ENCODE measurements around the gene C1QL1. TPM values are rescaled to one million over a fixed set of nuclear protein-coding genes. Genes with fewer than 3 reads are reported as not detected.

The C1QL1 gene
- total and polyA plus RNA-seq, 4 donors: 0.10 to 0.57 (median 0.39) TPM

DNA sequence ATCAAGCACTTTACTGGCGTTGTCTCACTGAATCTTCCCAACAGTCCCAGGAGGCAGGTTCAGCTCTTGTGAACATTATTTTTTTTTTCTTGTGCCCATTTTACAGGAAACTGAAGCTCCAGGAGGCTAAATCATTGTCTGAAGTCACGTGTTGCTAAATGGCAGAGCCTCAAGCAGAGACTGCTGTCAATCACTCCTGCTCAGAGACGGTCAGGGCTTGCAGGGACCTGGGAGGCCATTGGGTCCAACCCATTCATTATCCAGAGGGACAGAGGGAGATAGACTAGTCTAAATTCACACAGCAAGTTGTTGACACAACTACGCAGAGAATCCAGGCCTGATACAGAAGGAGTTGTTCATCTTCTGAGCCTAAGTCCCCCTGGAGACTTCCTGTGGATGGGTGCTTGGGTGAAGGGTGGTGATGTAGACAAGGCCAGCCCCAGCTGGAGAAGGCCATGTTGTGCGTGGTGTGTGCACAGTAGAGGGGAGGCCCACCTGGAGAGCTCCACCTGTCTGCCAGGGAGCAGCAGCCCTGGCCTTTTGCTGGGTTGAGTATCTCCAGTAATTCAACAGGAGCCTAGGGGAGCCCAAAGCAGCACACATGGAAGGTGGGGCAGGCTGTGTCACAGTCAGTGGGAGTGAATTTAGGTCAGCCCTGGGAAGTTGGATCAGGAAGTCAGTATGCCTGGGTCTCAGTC lies 24.3 kb upstream of the C1QL1 start:
- Histone ChIP-seq H3K9ac (ENCODE audit: insufficient read depth in 1 of 2, low read length in 2 of 2) (no peak overlapping the region), H3K9me3 (ENCODE audit: control insufficient read depth in 4 of 4, insufficient read depth in 3 of 4, low read length in 3 of 4) (peaks cover 0 to 2% (median 0%) of the 10 kb centered on the region in 4 donors), H3K4me3 (no peak overlapping the region), H3K27me3 (ENCODE audit: control insufficient read depth in 3 of 3, insufficient read depth in 3 of 3, low read length in 2 of 3) (peaks cover 0 to 16% (median 0%) of the 10 kb centered on the region in 3 donors), H3K36me3 (ENCODE audit: control insufficient read depth in 4 of 4, insufficient read depth in 4 of 4, low read length in 4 of 4) (no peaks in the 10 kb centered on the region), H3K4me1 (ENCODE audit: control insufficient read depth in 5 of 5, insufficient read depth in 5 of 5, low read length in 5 of 5) (peaks cover 0 to 10% (median under 1%) of the 10 kb centered on the region in 5 donors), H3K27ac (ENCODE audit: low read depth in 1 of 2, low read length in 1 of 2) (no peak overlapping the region)
- ATAC-seq (ENCODE audit: insufficient read depth, low FRiP score): no peak
- no peak for DNase-seq
- WGBS, 2 donors: 87 to 90% methylated on average over 5 of the region's 5 CpGs
- TF ChIP-seq, protein P1, sequence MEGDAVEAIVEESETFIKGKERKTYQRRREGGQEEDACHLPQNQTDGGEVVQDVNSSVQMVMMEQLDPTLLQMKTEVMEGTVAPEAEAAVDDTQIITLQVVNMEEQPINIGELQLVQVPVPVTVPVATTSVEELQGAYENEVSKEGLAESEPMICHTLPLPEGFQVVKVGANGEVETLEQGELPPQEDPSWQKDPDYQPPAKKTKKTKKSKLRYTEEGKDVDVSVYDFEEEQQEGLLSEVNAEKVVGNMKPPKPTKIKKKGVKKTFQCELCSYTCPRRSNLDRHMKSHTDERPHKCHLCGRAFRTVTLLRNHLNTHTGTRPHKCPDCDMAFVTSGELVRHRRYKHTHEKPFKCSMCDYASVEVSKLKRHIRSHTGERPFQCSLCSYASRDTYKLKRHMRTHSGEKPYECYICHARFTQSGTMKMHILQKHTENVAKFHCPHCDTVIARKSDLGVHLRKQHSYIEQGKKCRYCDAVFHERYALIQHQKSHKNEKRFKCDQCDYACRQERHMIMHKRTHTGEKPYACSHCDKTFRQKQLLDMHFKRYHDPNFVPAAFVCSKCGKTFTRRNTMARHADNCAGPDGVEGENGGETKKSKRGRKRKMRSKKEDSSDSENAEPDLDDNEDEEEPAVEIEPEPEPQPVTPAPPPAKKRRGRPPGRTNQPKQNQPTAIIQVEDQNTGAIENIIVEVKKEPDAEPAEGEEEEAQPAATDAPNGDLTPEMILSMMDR (IDR thresholded peaks at IDR 0.05; ENCODE audit: control extremely low read depth, extremely low read depth): no peak

DNA sequence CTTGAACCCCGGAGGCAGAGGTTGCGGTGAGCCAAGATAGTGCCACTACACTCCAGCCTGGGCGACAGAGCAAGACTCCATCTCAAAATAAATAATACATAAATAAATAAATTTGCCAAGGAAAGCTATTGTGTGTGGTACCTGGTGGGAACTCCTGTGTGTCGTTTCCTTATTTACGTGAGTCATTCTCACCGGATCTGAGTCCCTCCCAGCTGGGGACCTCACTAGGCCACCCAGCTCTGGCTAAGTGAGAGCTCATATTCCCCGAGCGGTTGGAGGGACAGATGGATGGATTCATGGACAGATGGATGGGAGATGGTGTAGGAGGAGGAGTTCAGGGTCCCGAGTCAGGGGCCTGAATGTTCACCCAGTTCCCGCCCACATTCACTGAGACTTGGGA lies 22.9 kb upstream of the C1QL1 start:
- no peak overlapping the region for H3K27ac ChIP-seq (ENCODE audit: low read depth in 1 of 2, low read length in 1 of 2)
- TF ChIP-seq, protein P1 (IDR thresholded peaks at IDR 0.05; ENCODE audit: control extremely low read depth, extremely low read depth): no peak
- H3K27me3 ChIP-seq (ENCODE audit: control insufficient read depth in 3 of 3, insufficient read depth in 3 of 3, low read length in 2 of 3): peaks cover 0 to 20% (median 0%) of the 10 kb centered on the region in 3 donors
- H3K36me3 ChIP-seq (ENCODE audit: control insufficient read depth in 4 of 4, insufficient read depth in 4 of 4, low read length in 4 of 4): no peaks in the 10 kb centered on the region
- H3K9ac ChIP-seq (ENCODE audit: insufficient read depth in 1 of 2, low read length in 2 of 2): no peak overlapping the region
- 75 to 80% methylated on average over 10 of the region's 10 CpGs for WGBS, 2 donors
- ATAC-seq (ENCODE audit: insufficient read depth, low FRiP score) (no peak), DNase-seq (no peak)
- H3K4me1 ChIP-seq (ENCODE audit: control insufficient read depth in 5 of 5, insufficient read depth in 5 of 5, low read length in 5 of 5): peaks cover 0 to 12% (median 2%) of the 10 kb centered on the region in 5 donors
- peaks cover 0 to 2% (median 0%) of the 10 kb centered on the region in 4 donors for H3K9me3 ChIP-seq (ENCODE audit: control insufficient read depth in 4 of 4, insufficient read depth in 3 of 4, low read length in 3 of 4)
- H3K4me3 ChIP-seq: no peak overlapping the region

DNA sequence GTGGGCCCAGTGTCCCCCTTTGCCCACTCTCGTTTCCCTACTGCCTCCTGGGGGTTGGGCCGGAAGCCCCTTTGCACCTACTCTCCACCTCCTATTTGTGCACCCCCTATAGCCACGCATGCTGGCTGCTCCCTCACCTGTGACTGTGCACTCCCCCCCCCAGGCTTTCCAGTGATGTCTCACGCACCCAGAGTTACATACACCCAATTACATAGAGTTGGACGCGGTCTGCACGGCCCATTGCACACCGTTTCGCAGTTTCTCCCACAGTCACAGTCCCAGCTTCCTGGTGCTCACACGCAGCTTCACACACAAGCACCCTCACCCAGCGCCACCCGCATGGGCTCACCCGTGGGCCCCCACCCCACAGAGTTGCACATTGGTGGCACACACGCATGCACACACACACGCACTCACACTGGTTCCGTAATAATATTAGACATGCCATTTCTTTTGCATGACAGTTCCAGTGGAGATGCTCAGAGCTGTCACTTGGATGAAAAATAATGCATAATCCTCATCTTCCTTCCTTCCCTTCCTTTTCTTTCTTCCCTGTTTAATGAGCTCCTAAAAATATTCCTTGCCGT lies 21.5 kb upstream of the C1QL1 start:
- Histone ChIP-seq H3K4me1 (ENCODE audit: control insufficient read depth in 5 of 5, insufficient read depth in 5 of 5, low read length in 5 of 5) (peaks cover 0 to 6% (median 2%) of the 10 kb centered on the region in 5 donors), H3K4me3 (no peak overlapping the region), H3K27ac (ENCODE audit: low read depth in 1 of 2, low read length in 1 of 2) (no peak overlapping the region), H3K9ac (ENCODE audit: insufficient read depth in 1 of 2, low read length in 2 of 2) (no peak overlapping the region), H3K36me3 (ENCODE audit: control insufficient read depth in 4 of 4, insufficient read depth in 4 of 4, low read length in 4 of 4) (no peaks in the 10 kb centered on the region), H3K27me3 (ENCODE audit: control insufficient read depth in 3 of 3, insufficient read depth in 3 of 3, low read length in 2 of 3) (peaks cover 0 to 20% (median 0%) of the 10 kb centered on the region in 3 donors), H3K9me3 (ENCODE audit: control insufficient read depth in 4 of 4, insufficient read depth in 3 of 4, low read length in 3 of 4) (peaks cover 0 to 2% (median 0%) of the 10 kb centered on the region in 4 donors)
- WGBS, 2 donors: 84 to 88% methylated on average over 17 of the region's 17 CpGs
- TF ChIP-seq, protein P1 (IDR thresholded peaks at IDR 0.05; ENCODE audit: control extremely low read depth, extremely low read depth): no peak
- ATAC-seq (ENCODE audit: insufficient read depth, low FRiP score) (no peak), DNase-seq (no peak)
